ENCODE results near the gene SF1. TPM values are rescaled to one million over a fixed set of nuclear protein-coding genes. Genes with fewer than 3 reads are reported as not detected.

SF1 gene
- total and polyA plus RNA-seq, 2 of the 8 experiments (the other 6 are each of a cell fraction or from before 2014, with no cell fraction given): 72.7 to 353 TPM

GRCh38 chr11:64719406-64719805 lies 58.9 kb downstream of the SF1 start:
- no peak for DNase-seq (ENCODE audit: low read depth in 1 of 2, low spot score in 2 of 2)
- no peak overlapping the region for H3K14ac ChIP-seq (ENCODE audit: insufficient read length)
- H3K9me3 ChIP-seq (ENCODE audit: insufficient read depth in 2 of 2, low read depth in 1 of 2, low read length in 1 of 2): no peaks in the 10 kb centered on the region
- H3K4me1 ChIP-seq (replicated peaks in 1 of 4; ENCODE audit: control insufficient read depth in 3 of 4, insufficient read depth in 4 of 4, low read length in 3 of 4): peaks cover 3 to 19% (median 11%) of the 10 kb centered on the region in 4 experiments; a peak in 6 of 7 replicates
- WGBS, 2 experiments (ENCODE audit: extremely low coverage in 1 of 2, insufficient coverage in 1 of 2, insufficient read length in 1 of 2, insufficient replicate concordance in 2 of 2, low coverage in 1 of 2, low lambda C conversion rate in 2 of 2, missing lambda C conversion rate in 1 of 2): 87% methylated on average over 10 of the region's 10 CpGs; no CpG with 5 or more reads in 1 of the 2 experiments
- H3K56ac ChIP-seq (replicated peaks; ENCODE audit: insufficient read length, low read depth, low read length): no peak overlapping the region
- no peak overlapping the region for H3K23ac ChIP-seq (ENCODE audit: insufficient read length)
- peaks cover 8% of the 10 kb centered on the region; the same call in 1 of the 2 replicates for H3K23me2 ChIP-seq (ENCODE audit: low read depth, low read length)
- no peaks in the 10 kb centered on the region for H3K79me2 ChIP-seq (ENCODE audit: control insufficient read depth in 1 of 2, insufficient read depth in 2 of 2, low read length in 2 of 2)
- H4K20me1 ChIP-seq (replicated peaks in 1 of 2; ENCODE audit: control insufficient read depth in 1 of 2, insufficient read depth in 2 of 2, low read length in 2 of 2): peaks cover 0 to 4% of the 10 kb centered on the region in 2 experiments
- no peak overlapping the region for H2BK12ac ChIP-seq (ENCODE audit: low read depth, low read length)
- H2BK20ac ChIP-seq (ENCODE audit: low read length): no peak overlapping the region
- H3K36me3 ChIP-seq (ENCODE audit: control insufficient read depth in 2 of 4, insufficient read depth in 4 of 4, low read length in 3 of 4): no peaks in the 10 kb centered on the region
- no peak overlapping the region for H2BK120ac ChIP-seq (replicated peaks; ENCODE audit: low read depth, low read length)
- H3K9ac ChIP-seq (replicated peaks in 1 of 4; ENCODE audit: extremely low read depth in 1 of 4, low read depth in 3 of 4, low read length in 3 of 4): no peak overlapping the region
- no peak overlapping the region for H4K8ac ChIP-seq (ENCODE audit: extremely low read depth, insufficient read depth, low read length)
- no peak overlapping the region for H3K4me3 ChIP-seq (ENCODE audit: extremely low read depth in 1 of 4, insufficient read depth in 2 of 4, low read depth in 3 of 4, low read length in 4 of 4)
- no peak overlapping the region for H2AK5ac ChIP-seq (ENCODE audit: low read depth, low read length)
- H3K27me3 ChIP-seq (replicated peaks in 1 of 4; ENCODE audit: control insufficient read depth in 3 of 4, extremely low read depth in 1 of 4, insufficient read depth in 3 of 4, low read length in 3 of 4): peaks cover 7 to 31% (median 23%) of the 10 kb centered on the region in 4 experiments
- H3K18ac ChIP-seq (ENCODE audit: extremely low read depth, low read length): no peak overlapping the region
- no peak overlapping the region for H2BK5ac ChIP-seq (ENCODE audit: low read depth, low read length)
- H3K27ac ChIP-seq (ENCODE audit: low read depth, low read length): no peak overlapping the region
- no peak overlapping the region for H4K5ac ChIP-seq (ENCODE audit: insufficient read length, low read depth, low read length)
- H2AFZ ChIP-seq (ENCODE audit: low read length): no peak overlapping the region
- no peak overlapping the region for H3K4ac ChIP-seq (replicated peaks; ENCODE audit: insufficient read length, low read depth, low read length)
- TF ChIP-seq SP4 (IDR thresholded peaks at IDR 0.05; ENCODE audit: low read length) (no peak), JUND (IDR thresholded peaks at IDR 0.05; ENCODE audit: low read length) (no peak), JUN (IDR thresholded peaks at IDR 0.05; ENCODE audit: low read depth, low read length) (no peak), GTF2F1 (IDR thresholded peaks at IDR 0.05; ENCODE audit: borderline replicate concordance, low read depth, low read length) (no peak), BRCA1 (IDR thresholded peaks at IDR 0.05; ENCODE audit: low read depth, low read length) (no peak), PHF8 (conservative IDR thresholded peaks at IDR 0.05; ENCODE audit: low read depth, low read length) (no peak), CTBP2 (IDR thresholded peaks at IDR 0.05; ENCODE audit: borderline replicate concordance, insufficient read depth, insufficient read length, low read length) (no peak)
- H2BK15ac ChIP-seq (ENCODE audit: low read length): no peak overlapping the region
- no peaks in the 10 kb centered on the region for H3K79me1 ChIP-seq (ENCODE audit: low read depth, low read length)
- CTCF ChIA-PET (ENCODE audit: partially characterized antibody): interaction anchor here (0.7 to 4.7 kb wide), 6 partner anchors 10 to 69 kb away, joined by 3 to 30 read pairs (median 4); partner anchors contain the start of gene RASGRP2
- no peak for FAIRE-seq
- H3K4me2 ChIP-seq (ENCODE audit: insufficient read depth in 1 of 2, low read depth in 2 of 2, low read length in 2 of 2): no peak overlapping the region
- POLR2A ChIA-PET (ENCODE audit: partially characterized antibody): interaction anchor here (1.2 to 1.4 kb wide), 2 partner anchors 15 to 44 kb away, joined by 3 to 4 read pairs; no protein-coding TSS in a partner anchor
- H4K91ac ChIP-seq (replicated peaks; ENCODE audit: insufficient read length, low read length): no peak overlapping the region

Data from H1 (cell line).